Measurements from ENCODE around the gene PCYOX1L.

Gene PCYOX1L

DNA sequence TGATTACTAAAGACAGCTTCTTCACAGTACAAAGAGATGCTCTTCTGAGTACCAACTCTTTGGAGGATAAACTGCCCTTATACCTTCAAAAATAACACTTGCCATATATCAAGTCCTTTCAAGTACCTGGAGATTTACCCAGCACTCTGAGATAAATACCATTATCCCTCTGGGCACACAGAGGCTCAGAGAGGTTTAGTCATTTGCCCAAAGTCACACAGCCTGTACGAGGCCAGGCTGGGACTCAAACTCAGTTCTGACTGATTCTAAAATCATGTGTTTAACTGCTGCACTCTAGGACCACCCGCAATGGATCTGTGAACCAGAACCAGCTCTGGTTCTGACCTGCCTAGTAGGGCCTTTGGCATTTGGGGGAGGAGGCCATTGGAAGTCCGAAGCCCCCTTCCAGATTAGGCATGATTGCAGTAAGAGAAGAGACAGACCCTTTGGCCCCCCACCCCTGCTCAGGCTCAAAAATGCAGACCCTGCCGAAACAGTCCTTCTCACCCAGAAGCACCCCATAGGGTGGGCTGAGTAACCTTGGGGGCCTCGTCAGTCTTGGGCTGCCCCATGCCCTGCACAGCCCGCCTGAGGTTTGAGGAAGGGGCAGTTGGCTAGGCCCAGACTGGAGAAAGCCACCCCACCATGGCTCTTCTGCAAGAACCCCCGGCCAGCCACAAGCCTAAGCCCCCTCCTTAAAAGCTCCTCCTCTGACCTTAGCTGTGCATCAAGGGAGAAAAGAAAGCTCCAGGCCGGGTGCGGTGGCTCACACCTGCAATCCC, 54.1 kb downstream of the PCYOX1L start:
- TF ChIP-seq CTCF (IDR thresholded peaks at IDR 0.05; ENCODE audit: low read depth, low read length) (no peak), POLR2A (IDR thresholded peaks at IDR 0.05; ENCODE audit: extremely low read depth, insufficient read length) (no peak)
- TF ChIP-seq, protein P1, sequence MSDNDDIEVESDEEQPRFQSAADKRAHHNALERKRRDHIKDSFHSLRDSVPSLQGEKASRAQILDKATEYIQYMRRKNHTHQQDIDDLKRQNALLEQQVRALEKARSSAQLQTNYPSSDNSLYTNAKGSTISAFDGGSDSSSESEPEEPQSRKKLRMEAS (IDR thresholded peaks at IDR 0.05; ENCODE audit: low read depth, low read length), result no peak
- DNase-seq (ENCODE audit: low read depth), result no peak
- no peak overlapping the region for H3K4me3 ChIP-seq (ENCODE audit: low read depth, low read length)

DNA sequence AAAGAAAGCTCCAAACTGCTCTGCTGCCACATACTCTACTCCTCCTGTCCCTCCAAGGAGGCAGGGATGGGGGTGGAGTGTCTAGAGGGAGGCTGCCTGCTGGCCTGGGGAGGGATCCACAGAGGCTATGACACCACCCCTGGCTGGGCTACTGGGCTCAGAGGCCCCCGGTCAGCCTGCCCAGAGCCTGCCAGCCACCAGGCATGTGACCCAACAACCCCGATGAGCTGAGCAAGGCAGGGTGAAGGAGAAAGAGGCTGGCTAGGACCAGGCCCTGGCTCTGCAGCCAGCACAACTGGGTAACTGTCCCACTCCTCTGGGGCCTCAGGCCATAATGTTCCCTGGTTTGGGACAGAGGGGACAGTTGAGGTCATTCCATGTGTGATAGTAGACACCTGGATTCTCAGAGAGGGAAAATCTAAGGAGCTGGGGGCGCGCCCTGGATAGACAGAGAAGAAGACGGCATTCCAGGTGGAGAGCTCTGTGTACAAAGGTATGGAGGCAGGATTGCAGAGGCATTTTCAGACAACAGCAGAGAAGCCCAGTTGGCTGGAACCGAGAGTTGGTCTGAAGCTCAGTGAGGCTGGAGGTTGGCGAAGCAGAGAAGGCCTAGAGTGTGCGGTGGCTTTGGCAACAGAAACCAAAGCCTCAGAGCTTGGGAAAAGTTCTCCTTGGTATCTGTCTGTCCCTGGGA, 55.1 kb downstream of the PCYOX1L start:
- no peak for DNase-seq (ENCODE audit: low read depth)
- no peak for TF ChIP-seq MYC (IDR thresholded peaks at IDR 0.05; ENCODE audit: low read depth, low read length)
- no peak for TF ChIP-seq POLR2A (IDR thresholded peaks at IDR 0.05; ENCODE audit: extremely low read depth, insufficient read length)
- TF ChIP-seq, protein P1 (IDR thresholded peaks at IDR 0.05; ENCODE audit: low read depth, low read length), result no peak
- no peak for TF ChIP-seq CTCF (IDR thresholded peaks at IDR 0.05; ENCODE audit: low read depth, low read length)
- H3K4me3 ChIP-seq (ENCODE audit: low read depth, low read length), result no peak overlapping the region

GRCh38 chr5:149413477-149414210, 55.8 kb downstream of the PCYOX1L start:
- no peak overlapping the region for H3K4me3 ChIP-seq (ENCODE audit: low read depth, low read length)
- DNase-seq (ENCODE audit: low read depth), result no peak
- TF ChIP-seq CTCF (IDR thresholded peaks at IDR 0.05; ENCODE audit: low read depth, low read length), result no peak
- TF ChIP-seq MYC (IDR thresholded peaks at IDR 0.05; ENCODE audit: low read depth, low read length), result no peak
- TF ChIP-seq POLR2A (IDR thresholded peaks at IDR 0.05; ENCODE audit: extremely low read depth, insufficient read length), result no peak
- TF ChIP-seq, protein P1 (IDR thresholded peaks at IDR 0.05; ENCODE audit: low read depth, low read length), result no peak

DNA sequence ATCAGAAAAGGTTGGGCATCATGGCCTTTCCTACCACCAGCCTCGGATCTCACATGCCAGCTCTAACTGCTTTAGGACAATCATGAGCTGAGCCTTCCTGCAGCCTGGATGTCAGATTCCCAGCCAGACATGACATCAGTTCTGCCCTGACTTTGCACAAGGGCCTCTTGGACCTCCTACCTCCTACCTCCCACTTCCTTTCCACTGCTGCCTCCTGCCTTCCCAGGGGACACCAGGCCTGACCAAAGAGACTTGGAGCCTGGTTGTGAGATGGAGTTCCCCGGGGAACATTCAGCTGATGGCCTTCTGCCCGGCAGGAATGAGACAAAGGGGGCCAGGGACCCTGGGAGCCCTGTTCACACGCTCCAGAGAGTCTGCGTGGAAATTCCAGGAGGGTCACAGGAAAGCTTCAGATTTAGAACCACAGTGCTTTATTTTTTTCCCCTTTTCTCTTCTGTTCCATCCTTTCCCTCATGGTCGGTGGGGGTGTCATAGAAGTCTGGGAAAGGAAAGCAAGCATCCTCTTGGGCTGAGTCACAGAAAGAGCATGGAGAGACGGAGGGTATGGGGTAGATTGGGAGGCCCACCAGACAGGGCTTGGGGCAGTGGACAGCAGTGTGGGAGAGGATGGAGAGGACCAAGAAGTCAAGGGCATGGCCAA, 56.7 kb downstream of the PCYOX1L start:
- DNase-seq (ENCODE audit: low read depth), result peak; percentile 64
- TF ChIP-seq CTCF (IDR thresholded peaks at IDR 0.05; ENCODE audit: low read depth, low read length), result no peak
- TF ChIP-seq POLR2A (IDR thresholded peaks at IDR 0.05; ENCODE audit: extremely low read depth, insufficient read length), result no peak
- TF ChIP-seq, protein P1 (IDR thresholded peaks at IDR 0.05; ENCODE audit: low read depth, low read length), result no peak
- no peak for TF ChIP-seq MYC (IDR thresholded peaks at IDR 0.05; ENCODE audit: low read depth, low read length)
- no peak overlapping the region for H3K4me3 ChIP-seq (ENCODE audit: low read depth, low read length)
